ENCODE measurements around the gene RPS25.
"Not testable (repeated sequence)": the region's sequence is repeated elsewhere in the genome, so short reads cannot be mapped to it uniquely, and the experiment has no call there.

- TF ChIP-seq POLR2AphosphoS5 (IDR thresholded peaks at IDR 0.05; ENCODE audit: low read depth, low read length); CTCF (IDR thresholded peaks at IDR 0.05); TCF7L2 (IDR thresholded peaks at IDR 0.05; ENCODE audit: low read depth, low read length); SIN3A (IDR thresholded peaks at IDR 0.05; ENCODE audit: borderline replicate concordance, insufficient read depth, low read depth, low read length): not testable (repeated sequence)
Observed at GRCh38 chr11:118984337-118984736, 33.8 kb downstream of the RPS25 start.

Measured in Panc1 (cell line).